SKM-1 (cell line): ENCODE measurements around the gene NAP1L4.

Experiments used
- DNase-seq: peaks from one replicate; lab custom pipeline; 2025; ENCODE audit not compliant: unreplicated experiment; lab: John Stamatoyannopoulos, UW

NAP1L4 gene

DNA sequence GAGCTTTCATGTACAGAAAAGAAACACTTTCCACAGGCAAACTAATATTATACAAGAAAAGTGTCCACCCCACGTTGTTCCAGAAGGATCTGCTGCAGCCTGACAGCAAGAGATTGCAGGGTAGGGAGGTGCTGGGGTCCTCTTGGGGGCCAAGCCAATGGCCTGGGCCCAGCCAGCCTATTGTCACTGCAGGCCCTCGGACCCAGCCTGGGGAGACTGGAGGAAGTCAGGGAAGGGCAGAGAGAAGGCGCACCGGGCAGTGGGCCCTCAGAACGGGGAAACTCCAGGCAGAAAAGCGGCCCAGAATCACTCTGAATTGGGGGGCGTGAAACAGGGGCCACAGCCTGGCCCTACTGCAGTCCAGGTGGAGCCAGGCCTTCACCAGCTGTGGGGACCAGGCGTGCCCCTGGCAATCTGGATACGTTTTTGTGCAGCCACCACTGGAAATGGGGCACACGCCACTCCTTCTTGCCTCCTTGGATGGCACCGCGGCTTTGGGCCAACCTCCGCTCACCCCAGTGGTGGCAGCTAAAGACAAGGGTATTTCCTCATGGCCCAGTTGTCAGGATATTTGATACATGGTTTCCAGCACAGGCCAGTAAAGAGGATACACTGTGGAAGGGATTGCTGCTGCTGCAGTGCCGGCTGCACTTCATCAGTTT, 3.9 kb upstream of the NAP1L4 start:
- no peak for DNase-seq

DNA sequence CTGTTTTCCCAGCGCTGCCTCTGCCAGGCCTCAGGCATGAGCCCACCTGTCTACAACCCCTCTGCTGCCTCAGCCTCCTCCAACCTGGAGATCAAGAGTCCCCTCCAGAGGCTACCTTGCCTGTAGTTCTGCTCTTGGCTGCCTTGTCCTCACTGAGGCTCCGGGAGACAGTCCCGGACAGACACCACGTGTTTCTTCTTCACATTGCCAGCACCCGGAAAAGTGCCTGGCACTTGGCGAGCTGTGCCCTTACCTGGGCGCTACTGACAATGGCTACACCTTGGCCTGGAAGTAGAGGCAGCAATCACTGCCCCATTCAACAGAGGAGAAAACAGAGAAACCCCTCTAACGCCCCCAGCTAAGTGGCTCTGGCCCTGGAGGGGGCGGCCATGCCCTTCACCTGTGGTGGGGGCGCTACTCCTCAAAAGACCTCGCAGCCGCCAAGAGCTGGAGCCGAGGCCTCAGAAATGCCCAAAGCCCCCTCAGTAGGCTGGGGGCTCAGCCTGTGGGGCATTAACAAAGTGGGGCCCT, 3.0 kb upstream of the NAP1L4 start:
- DNase-seq, result no peak

DNA sequence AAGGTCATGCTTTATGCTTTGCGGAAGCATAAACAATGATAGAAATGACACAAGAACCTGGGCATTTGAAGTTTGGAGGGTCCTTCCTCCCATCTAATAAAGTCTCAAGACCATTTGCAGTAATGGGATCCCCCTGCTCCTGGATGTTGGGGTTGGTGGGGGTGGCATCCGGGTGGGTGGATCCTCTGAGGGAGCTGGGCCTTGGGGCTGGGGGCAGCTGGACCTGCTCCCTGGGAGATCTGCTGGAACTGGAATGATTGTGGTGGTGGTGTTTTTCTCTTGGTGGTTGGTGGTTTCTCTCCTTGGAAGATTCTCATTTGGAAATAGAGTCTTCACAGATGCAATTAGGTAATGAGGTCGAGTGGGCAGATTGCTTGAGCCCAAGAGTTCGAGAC, 2.2 kb upstream of the NAP1L4 start:
- no peak for DNase-seq

DNA sequence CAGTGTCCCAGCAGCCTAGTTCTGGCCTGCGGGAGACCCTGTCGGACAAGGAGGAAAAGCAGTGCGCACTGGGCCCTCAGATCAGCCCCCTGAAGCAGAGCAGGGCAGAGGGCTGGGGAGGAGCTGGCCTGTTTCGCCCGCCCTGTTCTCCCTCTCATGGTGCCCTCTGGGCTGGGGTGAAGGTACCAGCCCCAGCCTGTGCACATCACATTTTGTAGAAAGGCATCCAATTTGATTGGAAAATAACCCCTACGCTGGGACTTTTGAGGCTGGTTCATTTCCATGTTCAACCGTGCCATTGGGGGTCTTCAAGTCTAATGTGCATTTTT, 832 bp upstream of the NAP1L4 start:
- no peak for DNase-seq

GRCh38 chr11:2991452-2992233, 486 bp downstream of the NAP1L4 start:
- no peak for DNase-seq

- DNase-seq, result no peak
Measured at GRCh38 chr11:2990617-2991451, 1.3 kb downstream of the NAP1L4 start.

DNA sequence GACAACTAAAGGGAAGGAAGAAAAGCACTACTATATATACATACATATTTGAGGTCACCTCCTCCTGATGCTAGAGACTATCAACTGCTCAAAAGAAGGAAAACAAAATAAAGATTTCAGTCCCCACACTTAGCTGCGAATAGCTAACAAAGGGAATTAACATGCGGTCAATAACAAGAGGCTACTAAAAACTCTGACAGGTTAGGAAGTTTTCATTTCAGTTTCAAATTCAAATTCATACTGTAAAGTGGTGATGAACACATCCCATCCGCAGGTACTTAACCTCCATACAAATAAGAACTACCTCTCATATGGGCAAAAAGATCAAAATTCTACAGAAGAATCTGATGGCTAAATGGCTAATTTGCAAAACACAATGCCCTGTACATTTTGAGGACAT, 2.6 kb downstream of the NAP1L4 start:
- no peak for DNase-seq

DNA sequence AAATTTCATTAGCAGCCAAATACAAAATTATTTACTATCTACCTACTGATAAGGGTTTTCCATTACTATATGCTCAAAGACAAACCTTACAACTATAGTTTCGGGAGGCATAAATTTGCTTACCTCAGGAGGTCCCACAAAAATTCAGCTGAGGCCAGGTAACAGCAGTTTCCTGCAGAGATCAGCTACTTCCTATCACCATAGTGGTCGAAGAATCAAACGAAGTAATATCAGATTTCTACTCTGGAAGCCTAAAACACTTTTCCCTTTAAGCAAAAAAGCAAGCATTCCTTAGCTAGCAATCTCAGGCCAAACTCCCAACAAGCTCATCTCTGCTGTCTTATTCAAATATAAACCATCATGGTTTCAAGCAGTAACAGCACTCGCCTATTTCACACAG, 3.1 kb downstream of the NAP1L4 start:
- no peak for DNase-seq

DNA sequence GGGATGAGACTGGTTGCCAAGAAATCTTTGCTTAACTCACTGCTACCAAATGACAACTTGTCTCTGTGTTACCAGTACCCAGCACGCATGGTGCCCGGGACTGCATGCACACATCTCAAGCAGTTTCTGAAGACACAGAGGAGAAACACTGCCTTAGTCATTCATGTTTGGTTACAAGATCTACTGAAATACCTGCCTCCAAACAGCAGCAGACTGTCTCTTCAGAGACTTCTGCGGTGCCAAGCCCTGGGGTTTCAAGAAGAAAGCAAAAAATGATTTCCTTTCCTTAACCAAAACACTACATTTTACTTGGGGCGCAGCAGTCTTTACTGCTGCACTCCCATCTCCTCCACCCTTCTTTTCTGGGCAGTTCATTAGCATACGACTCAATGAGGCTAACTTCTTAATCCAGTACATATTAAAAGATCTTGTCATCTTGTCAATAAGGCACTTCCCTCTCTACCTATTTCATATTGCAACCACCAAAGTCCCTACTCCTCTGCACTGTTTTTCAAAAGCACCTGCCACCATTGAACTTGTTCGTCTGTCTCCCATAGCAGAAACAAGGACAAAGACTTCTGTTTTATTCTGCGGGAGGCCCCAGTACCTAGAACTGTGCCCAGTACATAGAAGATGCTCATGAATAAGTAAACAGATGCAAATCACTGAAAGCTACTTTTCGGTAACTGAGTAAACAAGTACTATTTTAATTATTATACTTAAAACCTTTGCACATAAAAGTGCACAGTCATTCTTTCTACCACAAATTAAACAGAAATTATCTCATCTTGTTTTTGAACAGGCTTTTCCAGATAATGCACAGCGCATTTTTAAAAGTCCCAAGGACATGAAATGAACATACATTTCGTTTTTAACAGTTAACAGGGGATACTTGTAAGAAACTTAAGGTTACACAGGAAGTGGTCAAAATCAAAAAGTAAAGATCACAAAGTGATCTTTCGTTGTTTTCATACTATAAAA, 4.0 kb downstream of the NAP1L4 start:
- no peak for DNase-seq

DNA sequence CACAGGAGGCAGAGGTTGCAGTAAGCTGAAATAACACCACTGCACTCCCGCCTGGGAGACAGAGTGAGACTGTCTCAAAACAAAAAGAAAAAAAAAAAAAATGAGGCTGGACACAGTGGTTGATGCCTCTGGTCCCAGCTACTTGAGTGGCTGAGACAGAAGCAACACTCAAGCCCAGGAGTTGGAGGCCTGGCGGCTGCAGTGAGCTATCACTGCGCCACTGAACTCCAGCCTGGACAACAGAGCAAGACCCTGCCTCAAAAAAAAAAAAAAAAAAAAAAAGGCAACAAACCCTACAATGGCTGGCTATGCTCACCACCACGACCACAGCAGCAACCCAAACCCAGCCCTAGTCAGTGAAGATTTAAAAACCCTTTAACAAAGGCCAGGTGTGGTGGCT, 8.2 kb downstream of the NAP1L4 start:
- no peak for DNase-seq

DNA sequence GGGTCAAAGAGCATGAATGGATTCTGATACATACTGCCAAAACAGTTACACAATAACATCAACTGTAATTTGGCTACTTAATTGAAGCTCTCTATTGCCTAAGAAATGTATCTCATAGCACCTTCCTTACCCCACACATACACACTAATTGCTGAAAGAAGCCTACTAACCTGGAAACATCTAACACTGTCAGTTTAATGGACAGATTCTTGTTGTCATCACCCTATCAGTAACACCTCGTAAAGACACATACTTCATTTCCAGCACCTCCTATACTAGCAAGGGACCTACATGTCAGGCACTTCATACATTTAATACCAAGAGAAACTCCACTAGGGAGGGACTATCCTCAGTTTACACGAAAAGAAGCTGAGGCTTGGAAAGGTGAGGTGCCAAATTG, 9.9 kb downstream of the NAP1L4 start:
- no peak for DNase-seq

- no peak for DNase-seq
Measured at GRCh38 chr11:2981130-2981529, 11.0 kb downstream of the NAP1L4 start.

DNA sequence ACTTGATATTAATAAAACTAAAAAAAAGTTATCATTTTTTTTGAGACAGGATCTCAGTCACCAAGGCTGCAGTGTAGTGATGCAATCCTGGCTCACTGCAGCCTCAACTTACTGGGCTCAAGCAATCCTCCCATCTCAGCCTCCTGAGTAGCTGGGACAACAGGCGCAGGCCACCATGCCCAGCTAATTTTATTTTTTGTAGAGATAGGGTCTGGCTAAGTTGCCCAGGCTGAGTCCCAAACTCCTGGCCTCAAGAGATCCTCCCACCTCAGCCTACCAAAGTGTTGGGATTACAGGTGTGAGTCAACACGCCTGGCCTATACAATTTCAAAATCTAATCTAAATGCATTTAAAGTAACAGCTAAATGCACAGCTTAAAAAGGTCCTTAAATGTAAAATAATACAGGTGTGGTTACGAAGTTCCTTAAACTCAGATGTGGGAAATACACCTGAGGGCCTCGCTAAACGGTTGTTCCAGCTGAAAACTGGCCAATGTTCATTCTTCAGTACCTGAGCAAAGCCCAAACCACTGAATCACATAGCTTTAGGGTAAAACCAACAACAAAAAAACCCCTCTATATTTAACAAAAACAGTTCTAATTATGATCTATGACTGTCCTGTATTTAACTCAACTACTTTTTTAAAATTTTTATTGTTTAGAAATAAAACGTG, 11.8 kb downstream of the NAP1L4 start:
- no peak for DNase-seq

DNA sequence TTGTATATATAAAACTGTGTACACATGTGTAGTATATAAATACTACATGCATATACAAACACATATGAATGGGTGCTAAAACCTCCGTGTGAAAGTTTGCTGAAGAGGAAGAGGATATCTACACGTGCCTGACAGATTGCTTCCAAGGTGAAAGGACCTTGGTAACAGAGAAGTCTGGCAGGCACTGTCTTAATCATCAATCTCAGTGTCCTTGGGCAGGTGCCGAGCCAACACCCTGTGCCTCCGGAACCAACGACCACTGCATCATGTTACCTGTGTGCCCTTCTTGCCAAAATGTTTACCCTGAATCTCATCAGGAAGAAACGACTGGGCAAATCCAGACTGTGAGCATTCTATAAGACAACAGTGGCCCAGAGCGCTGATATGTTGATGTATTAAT, 15.0 kb downstream of the NAP1L4 start:
- no peak for DNase-seq

- DNase-seq, result no peak
Measured at GRCh38 chr11:2976294-2977063, 15.7 kb downstream of the NAP1L4 start.

DNA sequence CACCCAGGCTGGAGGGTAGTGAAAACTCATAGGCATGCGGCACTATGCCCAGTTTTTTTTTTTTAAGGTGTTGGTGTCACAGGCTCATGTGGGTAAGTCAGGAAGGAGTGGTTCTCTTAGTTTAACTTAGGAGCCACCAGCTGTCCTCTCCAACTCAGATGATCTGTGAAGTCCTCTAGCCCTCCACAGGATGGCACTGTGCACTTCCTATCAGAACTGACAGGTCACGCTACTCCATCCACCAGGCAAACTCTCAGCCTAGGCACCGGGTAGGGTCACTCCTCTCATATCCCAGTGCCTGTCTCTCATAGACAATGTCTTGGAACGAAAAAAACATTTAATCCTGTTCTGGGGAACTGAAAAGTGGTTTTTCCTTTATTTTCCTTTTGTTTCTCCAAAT, 16.5 kb downstream of the NAP1L4 start:
- peak; percentile 34 for DNase-seq

- DNase-seq, result no peak
Measured at GRCh38 chr11:2974272-2974671, 17.9 kb downstream of the NAP1L4 start.

DNA sequence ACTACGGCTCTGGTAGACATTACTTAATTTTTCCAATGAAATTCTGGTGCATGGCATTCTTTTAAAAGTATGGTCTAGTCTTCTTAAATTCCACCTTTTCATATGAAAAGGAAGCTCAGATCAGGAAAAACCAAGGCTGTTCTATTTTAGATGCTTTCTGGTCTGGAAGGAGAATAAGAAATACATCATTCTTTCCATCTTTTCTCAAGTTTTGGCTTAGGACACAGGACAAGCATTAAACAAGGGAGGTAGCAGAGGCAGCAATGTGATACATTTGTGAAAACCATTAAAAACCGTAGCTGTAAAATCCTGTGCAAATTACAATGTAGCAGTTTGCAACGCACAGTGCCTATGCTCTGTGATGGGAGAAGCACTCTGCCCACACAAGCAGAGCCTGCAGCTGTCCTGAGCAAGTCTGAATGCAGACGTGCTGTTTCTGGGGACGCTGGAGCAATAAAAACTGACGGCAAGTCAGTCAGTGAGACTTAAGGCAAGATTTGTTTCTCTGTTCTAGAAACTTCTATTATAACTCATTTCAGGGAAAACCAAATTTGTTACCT, 23.7 kb downstream of the NAP1L4 start:
- DNase-seq, result no peak

- no peak for DNase-seq
Measured at GRCh38 chr11:2964782-2965181, 27.3 kb downstream of the NAP1L4 start.
